Right renal cortex interstitium (tissue), 3 donors: ENCODE results near the gene LRMDA. TPM values are rescaled to one million over a fixed set of nuclear protein-coding genes. Genes with fewer than 3 reads are reported as not detected.
"Not testable (repeated sequence)": the region's sequence is repeated elsewhere in the genome, so short reads cannot be mapped to it uniquely, and the experiment has no call there.

Experiments used
- DNase-seq, 3 donors: peaks; one replicate each; pipeline ENCODE4 v3.0.0-alpha.2; 2013; ENCODE audit warnings: low read depth in 3 of 3, low spot score in 2 of 3
- polyA plus RNA-seq, 3 donors: library from polyadenylated mRNA; unstranded; fragments of 120-200 nt; gene quantifications; one replicate each; pipeline ENCODE4 v1.2.1, GENCODE V29; 2013; ENCODE audit not compliant: insufficient read length in 3 of 3

Gene LRMDA
- polyA plus RNA-seq, 3 donors = 20.9 to 21.7 (median 21.2) TPM

- DNase-seq = no peak
Measured at GRCh38 chr10:75502389-75502788, 71.0 kb downstream of the LRMDA start.

- DNase-seq = no peak
Measured at GRCh38 chr10:75502838-75503237, 71.4 kb downstream of the LRMDA start.

- DNase-seq = no peak
Measured at GRCh38 chr10:75505293-75505692, 73.9 kb downstream of the LRMDA start.

- no peak for DNase-seq
Measured at GRCh38 chr10:75505840-75506506, 74.5 kb downstream of the LRMDA start.

- DNase-seq = no peak
Measured at GRCh38 chr10:75506930-75507329, 75.5 kb downstream of the LRMDA start.

- no peak for DNase-seq
Measured at GRCh38 chr10:75507469-75507868, 76.0 kb downstream of the LRMDA start.

GRCh38 chr10:75508239-75508813 lies 76.9 kb downstream of the LRMDA start:
- no peak for DNase-seq

- no peak for DNase-seq
Measured at GRCh38 chr10:75508814-75509306, 77.4 kb downstream of the LRMDA start.

- no peak for DNase-seq
Measured at GRCh38 chr10:75509706-75510105, 78.3 kb downstream of the LRMDA start.

GRCh38 chr10:75511011-75511410 lies 79.6 kb downstream of the LRMDA start:
- DNase-seq = no peak

GRCh38 chr10:75512203-75512933 lies 80.9 kb downstream of the LRMDA start:
- DNase-seq = no peak

GRCh38 chr10:75513292-75513885 lies 82.0 kb downstream of the LRMDA start:
- no peak for DNase-seq

- no peak for DNase-seq
Measured at GRCh38 chr10:75514830-75515229, 83.4 kb downstream of the LRMDA start.

- DNase-seq = not testable (repeated sequence)
Measured at GRCh38 chr10:75516154-75516553, 84.7 kb downstream of the LRMDA start.

GRCh38 chr10:75519213-75519612 lies 87.8 kb downstream of the LRMDA start:
- not testable (repeated sequence) for DNase-seq

GRCh38 chr10:75521194-75521829 lies 89.9 kb downstream of the LRMDA start:
- DNase-seq = not testable (repeated sequence)

- no peak for DNase-seq
Measured at GRCh38 chr10:75525067-75525466, 93.6 kb downstream of the LRMDA start.

GRCh38 chr10:75525646-75526045 lies 94.2 kb downstream of the LRMDA start:
- no peak for DNase-seq

GRCh38 chr10:75527542-75527941 lies 96.1 kb downstream of the LRMDA start:
- no peak for DNase-seq

GRCh38 chr10:75528392-75528791 lies 97.0 kb downstream of the LRMDA start:
- DNase-seq = no peak

GRCh38 chr10:75530299-75530698 lies 98.9 kb downstream of the LRMDA start:
- DNase-seq = peak in 1 of 3 donors; percentile 37
